NOMO-1 treated with dmso at 0.1 percent for 144 hours (cell line): ENCODE results near the gene GCC2.
A peak's percentile ranks its signal among the peaks of the same experiment; 100 is the strongest.
"Not testable (repeated sequence)": the region's sequence is repeated elsewhere in the genome, so short reads cannot be mapped to it uniquely, and the experiment has no call there.

Experiments
- DNase-seq: peaks from one replicate; lab custom pipeline; 2025; ENCODE audit not compliant: unreplicated experiment; lab: John Stamatoyannopoulos, UW

Gene GCC2, protein sequence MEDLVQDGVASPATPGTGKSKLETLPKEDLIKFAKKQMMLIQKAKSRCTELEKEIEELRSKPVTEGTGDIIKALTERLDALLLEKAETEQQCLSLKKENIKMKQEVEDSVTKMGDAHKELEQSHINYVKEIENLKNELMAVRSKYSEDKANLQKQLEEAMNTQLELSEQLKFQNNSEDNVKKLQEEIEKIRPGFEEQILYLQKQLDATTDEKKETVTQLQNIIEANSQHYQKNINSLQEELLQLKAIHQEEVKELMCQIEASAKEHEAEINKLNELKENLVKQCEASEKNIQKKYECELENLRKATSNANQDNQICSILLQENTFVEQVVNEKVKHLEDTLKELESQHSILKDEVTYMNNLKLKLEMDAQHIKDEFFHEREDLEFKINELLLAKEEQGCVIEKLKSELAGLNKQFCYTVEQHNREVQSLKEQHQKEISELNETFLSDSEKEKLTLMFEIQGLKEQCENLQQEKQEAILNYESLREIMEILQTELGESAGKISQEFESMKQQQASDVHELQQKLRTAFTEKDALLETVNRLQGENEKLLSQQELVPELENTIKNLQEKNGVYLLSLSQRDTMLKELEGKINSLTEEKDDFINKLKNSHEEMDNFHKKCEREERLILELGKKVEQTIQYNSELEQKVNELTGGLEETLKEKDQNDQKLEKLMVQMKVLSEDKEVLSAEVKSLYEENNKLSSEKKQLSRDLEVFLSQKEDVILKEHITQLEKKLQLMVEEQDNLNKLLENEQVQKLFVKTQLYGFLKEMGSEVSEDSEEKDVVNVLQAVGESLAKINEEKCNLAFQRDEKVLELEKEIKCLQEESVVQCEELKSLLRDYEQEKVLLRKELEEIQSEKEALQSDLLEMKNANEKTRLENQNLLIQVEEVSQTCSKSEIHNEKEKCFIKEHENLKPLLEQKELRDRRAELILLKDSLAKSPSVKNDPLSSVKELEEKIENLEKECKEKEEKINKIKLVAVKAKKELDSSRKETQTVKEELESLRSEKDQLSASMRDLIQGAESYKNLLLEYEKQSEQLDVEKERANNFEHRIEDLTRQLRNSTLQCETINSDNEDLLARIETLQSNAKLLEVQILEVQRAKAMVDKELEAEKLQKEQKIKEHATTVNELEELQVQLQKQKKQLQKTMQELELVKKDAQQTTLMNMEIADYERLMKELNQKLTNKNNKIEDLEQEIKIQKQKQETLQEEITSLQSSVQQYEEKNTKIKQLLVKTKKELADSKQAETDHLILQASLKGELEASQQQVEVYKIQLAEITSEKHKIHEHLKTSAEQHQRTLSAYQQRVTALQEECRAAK (N-terminal part only)

DNA sequence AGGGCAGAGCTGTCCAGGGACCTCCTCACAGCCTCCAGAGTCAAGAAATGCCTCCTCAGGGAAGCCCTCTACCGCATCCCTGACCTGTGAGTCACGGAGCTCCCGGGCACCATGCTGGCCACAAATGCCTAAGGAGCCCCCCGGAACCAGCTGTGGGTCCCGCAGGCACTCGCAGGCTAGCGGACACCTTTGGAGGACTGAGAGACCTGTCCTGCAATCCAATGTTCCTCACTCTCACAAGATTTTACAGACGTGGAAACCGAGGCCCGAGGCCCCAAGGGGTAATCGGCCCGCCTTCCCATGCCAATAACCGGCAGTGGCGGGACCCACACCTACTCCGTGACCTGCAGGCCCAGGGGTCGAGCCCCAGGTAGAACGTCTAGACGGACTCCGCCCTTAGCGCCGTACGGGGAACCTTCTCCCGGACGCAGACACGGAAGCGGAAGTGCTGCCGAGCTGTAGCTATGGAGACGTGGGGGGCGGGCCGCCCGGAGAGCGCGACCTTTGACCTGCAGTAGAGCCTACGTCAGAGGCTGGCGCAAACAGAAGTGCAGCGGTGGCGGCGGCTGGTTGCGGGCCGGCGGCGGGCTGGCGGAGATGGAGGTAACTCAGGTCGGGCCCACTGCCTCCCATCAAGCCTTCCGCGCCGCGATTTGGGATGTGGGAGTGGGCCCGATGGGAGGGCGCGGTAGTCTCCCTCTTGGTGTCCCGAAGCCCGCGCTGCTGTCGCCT lies at the start of gene GCC2:
GCC2 (plus strand) TSS at position 529 of the 732 bp plus-strand sequence; CDS start at position 598, 69 bp downstream.
- DNase-seq = peak; percentile 92

DNA sequence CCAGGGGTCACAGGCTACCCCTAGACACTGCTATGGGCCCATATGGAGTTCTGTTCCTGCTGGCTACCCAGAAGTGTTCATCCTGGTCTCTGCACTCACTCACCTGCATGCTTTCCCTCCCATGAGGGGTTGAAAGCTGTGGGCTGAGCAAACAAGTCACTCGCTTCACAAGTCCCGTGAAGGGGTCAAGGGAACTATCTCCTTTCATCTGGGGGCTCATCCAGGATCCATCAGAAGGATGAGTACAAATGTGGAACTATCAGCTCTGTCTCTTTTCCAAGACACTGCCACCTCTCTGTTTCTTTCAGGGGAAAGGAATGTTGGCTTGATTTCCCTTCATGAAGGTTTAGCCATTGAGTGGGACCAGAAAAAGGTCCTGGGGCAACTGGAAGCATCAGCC lies 49.5 kb upstream of the GCC2 start:
- DNase-seq = no peak

- no peak for DNase-seq
Measured at GRCh38 chr2:108401800-108402199, 47.2 kb upstream of the GCC2 start.

DNA sequence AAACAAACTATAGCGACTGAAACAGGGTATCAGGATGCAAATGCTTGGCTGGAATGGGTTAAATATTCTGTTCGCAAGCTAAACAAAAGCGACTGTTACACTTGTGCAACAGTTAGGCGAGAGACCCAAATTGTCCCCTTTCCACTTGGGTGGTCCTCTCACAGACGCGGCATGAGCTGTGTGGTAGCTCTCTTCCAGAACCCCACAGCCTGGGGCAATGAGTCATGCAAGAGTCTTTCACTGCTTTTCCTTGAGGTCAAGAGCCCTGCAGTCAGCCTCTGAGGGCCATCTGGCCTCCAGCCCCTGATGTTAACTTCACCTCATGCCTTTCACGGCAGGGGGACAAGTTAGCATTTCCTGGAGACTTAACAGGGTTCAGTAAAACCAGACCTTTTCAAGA lies 45.5 kb upstream of the GCC2 start:
- DNase-seq = no peak

- DNase-seq = no peak
Measured at GRCh38 chr2:108404784-108405397, 44.1 kb upstream of the GCC2 start.

GRCh38 chr2:108407864-108408729 lies 40.9 kb upstream of the GCC2 start:
- no peak for DNase-seq

- DNase-seq = no peak
Measured at GRCh38 chr2:108409768-108410167, 39.2 kb upstream of the GCC2 start.

DNA sequence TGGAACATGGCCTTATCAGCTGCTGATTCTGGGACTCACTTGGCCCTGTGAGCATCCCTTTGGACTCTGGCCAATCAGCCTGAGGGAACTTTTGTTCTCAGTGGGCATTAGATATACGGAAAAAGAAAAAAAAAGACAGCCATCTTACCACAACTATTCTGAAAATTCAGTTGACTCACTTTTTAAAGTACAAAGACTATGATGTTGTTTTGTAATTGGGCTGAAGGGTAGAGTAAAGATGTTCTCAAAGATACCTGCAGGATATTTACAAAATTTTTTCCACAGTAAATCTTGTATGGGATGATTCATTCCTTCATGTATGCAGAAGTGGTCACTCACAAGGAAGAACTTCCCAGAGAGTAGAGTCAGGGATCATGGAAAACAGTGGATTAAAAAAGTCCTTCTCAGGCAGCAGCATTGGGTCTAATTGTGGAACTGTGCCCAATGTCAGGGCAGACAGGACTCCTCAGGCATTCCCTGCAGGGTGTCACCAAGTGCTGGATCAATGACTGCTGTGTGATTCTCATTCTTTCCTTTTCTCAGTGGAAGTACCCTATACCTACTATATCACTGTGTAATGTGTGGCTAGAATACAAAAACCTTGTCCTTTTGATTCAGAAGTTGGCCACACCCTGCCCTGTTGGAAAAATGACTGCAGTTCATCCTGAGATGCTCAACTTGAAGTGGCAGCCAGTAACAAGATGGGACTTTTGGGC lies 35.9 kb upstream of the GCC2 start:
- no peak for DNase-seq

- DNase-seq = no peak
Measured at GRCh38 chr2:108413711-108414095, 35.3 kb upstream of the GCC2 start.

- no peak for DNase-seq
Measured at GRCh38 chr2:108414256-108414876, 34.6 kb upstream of the GCC2 start.

DNA sequence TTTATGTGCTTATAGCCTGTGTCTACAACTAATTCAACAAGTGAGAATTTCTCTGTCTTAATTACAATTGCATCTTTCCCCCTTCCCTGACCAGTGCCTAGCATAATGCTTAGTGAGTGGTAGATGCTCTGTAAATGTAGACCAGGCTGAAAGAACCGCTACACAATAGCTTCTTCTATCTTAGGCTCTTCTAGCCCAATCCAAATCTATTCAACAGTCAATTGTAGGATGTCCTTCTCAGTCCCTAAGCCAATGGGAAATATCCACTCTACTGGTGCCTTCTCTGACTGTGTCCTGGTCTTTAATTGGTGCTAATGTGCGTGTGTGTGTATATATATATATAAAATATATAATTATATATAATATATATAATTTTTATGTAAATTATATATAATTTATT lies 34.1 kb upstream of the GCC2 start:
- DNase-seq = no peak

- no peak for DNase-seq
Measured at GRCh38 chr2:108417254-108417653, 31.8 kb upstream of the GCC2 start.

GRCh38 chr2:108418416-108418815 lies 30.6 kb upstream of the GCC2 start:
- no peak for DNase-seq

GRCh38 chr2:108423067-108423466 lies 25.9 kb upstream of the GCC2 start:
- no peak for DNase-seq

DNA sequence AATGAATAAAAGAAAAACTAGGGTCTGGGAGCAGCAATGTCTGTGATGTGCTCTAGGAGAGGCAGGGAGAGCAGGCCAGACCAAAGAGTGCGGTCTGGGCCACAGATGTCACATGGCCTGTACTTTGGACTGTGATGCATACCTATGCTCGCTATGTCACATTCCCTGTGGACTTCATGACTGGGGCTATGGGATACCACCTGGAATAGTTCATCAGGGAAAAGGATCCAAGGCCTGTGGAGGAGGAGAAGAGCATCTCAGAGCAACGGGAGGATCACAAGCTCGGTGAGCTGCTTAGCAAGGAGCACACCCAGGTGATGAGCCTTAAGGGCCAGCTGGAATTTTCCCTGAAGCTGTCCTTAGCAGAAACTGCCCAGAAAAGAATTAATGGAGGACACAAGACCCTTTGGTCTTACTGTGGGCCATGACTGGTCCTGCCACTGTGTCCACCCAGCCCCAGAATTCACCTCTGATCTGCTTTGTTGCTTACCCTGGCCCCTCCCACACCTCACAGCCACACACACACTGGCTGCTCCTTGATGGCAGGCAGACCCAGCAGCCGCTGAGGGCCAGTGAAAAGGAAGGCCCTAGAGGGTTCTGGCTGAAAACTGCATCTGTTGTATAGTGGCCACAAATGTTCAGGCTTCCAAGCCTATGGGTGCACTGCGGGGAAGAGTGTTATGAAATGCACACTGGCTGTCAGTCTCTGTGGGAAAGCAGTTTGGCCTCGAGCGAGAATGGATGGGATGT lies 25.3 kb upstream of the GCC2 start:
- DNase-seq = no peak

DNA sequence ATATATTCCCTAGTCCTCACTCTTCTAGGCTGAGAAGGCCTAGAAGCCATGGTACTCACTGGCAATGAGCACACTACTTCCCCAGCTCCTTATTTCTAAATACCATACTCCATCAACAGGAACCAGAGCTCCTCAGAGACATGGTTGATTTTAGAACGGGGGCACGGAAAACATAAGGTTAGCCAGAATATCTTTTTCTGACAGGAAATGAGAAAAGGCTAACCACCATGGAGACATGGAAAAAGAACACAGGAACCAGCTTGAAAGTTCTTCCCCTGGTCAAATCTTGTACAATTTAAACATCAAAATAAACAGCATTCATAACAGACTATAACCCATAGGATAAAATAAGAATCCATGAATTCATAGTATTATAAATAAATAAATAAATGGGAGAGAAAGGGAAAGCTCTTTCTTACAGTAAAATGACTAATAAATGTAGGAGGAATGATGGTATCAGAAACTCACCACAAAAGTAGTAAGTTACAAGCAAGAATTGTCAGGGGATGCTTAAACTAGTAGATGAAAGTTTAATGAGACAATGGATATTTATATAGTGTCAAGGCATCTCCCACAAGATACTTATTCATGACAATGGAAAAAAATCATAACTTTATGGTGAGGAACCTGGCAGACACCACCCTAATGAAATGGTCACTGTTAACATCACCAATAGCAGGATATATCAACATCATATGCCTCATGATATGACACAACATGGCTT lies 20.6 kb upstream of the GCC2 start:
- no peak for DNase-seq

DNA sequence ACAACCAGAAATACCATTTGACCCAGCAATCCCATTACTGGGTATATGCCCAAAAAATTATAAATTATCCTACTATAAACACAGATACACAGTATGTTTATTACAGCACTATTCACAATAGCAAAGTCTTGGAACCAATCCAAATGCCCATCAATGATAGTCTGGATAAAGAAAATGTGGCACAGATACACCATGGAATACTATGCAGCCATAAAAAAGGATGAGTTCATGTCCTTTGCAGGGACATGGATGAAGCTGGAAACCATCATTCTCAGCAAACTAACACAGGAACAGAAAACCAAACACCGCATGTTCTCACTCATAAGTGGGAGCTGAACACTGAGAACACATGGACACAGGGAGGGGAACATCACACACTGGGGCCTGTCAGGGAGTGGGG lies 13.4 kb upstream of the GCC2 start:
- DNase-seq = not testable (repeated sequence)
